AG09309 (cell line): ENCODE results near the gene FAM83C.

Source experiments
- DNase-seq: peaks from one replicate; pipeline ENCODE4 v3.0.0-alpha.2; 2010; ENCODE audit warnings: low read depth
- H3K4me3 ChIP-seq: 2 replicates; pipeline ENCODE4 v1.5.1; 2011; ENCODE audit warnings: mild to moderate bottlenecking, low read depth, low read length, moderate library complexity; ENCODE audit not compliant: control insufficient read depth
- CTCF ChIP-seq: IDR thresholded peaks from 2 replicates; pipeline ENCODE4 v1.5.1; 2011; ENCODE audit warnings: mild to moderate bottlenecking, low read depth, low read length, inconsistent platforms; ENCODE audit not compliant: insufficient read depth, control insufficient read depth; ENCODE audit errors: missing control alignments

FAM83C gene

DNA sequence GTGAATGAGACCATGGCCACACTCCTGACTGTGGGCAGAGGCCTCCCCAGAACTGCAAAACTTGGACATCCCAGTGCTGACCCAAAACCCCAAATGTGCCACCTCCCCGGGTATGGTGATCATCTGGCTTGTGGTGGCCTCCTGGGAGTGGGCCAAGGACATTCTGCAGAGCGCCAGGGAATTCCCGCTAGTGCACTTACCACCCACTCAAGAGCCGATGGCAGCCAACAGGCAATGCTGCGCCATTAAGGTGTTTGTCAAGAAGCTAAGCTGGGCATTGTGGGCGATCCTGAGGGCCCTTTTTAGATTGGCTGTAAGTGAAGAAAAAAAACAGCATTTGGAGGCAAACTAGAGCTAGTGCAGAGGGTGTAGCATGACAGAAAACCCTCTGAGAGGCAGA lies 56.3 kb downstream of the FAM83C start:
- no peak for TF ChIP-seq CTCF
- H3K4me3 ChIP-seq, result no peak overlapping the region
- no peak for DNase-seq
